Measurements from ENCODE around the gene C12orf57. TPM values are rescaled to one million over a fixed set of nuclear protein-coding genes. Genes with fewer than 3 reads are reported as not detected.

The C12orf57 gene
- total RNA-seq, 1 donor from 2014 or later: 181 TPM

- intact Hi-C loops (cut with DNase I): no loop called here
- ATAC-seq (no peak), DNase-seq (peak; percentile 39)
- Histone ChIP-seq H3K4me3 (peak overlapping the region; percentile 33), H3K27me3 (ENCODE audit: low read depth) (no peaks in the 10 kb centered on the region), H3K27ac (peak overlapping the region; percentile 90), H3K36me3 (peaks cover 47% of the 10 kb centered on the region), H3K9me3 (no peaks in the 10 kb centered on the region), H3K4me1 (peaks cover 94% of the 10 kb centered on the region)
- no peak for TF ChIP-seq CTCF (IDR thresholded peaks at IDR 0.05)
Observed at GRCh38 chr12:6957741-6958608, 14.2 kb downstream of the C12orf57 start.

GRCh38 chr12:6958609-6959057 lies 14.8 kb downstream of the C12orf57 start:
- ATAC-seq: no peak
- no peak for TF ChIP-seq CTCF (IDR thresholded peaks at IDR 0.05)
- H3K4me1 ChIP-seq: peaks cover 93% of the 10 kb centered on the region
- no peak for DNase-seq
- peak overlapping the region; percentile 90 for H3K27ac ChIP-seq
- no peaks in the 10 kb centered on the region for H3K9me3 ChIP-seq
- H3K27me3 ChIP-seq (ENCODE audit: low read depth): no peaks in the 10 kb centered on the region
- intact Hi-C loops (cut with DNase I): no loop called here
- H3K36me3 ChIP-seq: peaks cover 43% of the 10 kb centered on the region
- peak overlapping the region; percentile 33 for H3K4me3 ChIP-seq

GRCh38 chr12:6959058-6959804 lies 15.4 kb downstream of the C12orf57 start:
- Histone ChIP-seq H3K4me3 (peak overlapping the region; percentile 33), H3K27ac (peak overlapping the region; percentile 90), H3K27me3 (ENCODE audit: low read depth) (no peaks in the 10 kb centered on the region), H3K4me1 (peaks cover 87% of the 10 kb centered on the region), H3K36me3 (peaks cover 43% of the 10 kb centered on the region), H3K9me3 (no peaks in the 10 kb centered on the region)
- DNase-seq (peak; percentile 52), ATAC-seq (no peak)
- TF ChIP-seq CTCF (IDR thresholded peaks at IDR 0.05): no peak
- intact Hi-C loops (cut with DNase I): no loop called here

GRCh38 chr12:6959805-6960592 lies 16.2 kb downstream of the C12orf57 start:
- intact Hi-C loops (cut with DNase I): no loop called here
- no peaks in the 10 kb centered on the region for H3K27me3 ChIP-seq (ENCODE audit: low read depth)
- ATAC-seq (no peak), DNase-seq (no peak)
- TF ChIP-seq CTCF (IDR thresholded peaks at IDR 0.05): no peak
- peaks cover 87% of the 10 kb centered on the region for H3K4me1 ChIP-seq
- H3K27ac ChIP-seq: peak overlapping the region; percentile 90
- no peaks in the 10 kb centered on the region for H3K9me3 ChIP-seq
- peak overlapping the region; percentile 33 for H3K4me3 ChIP-seq
- H3K36me3 ChIP-seq: peaks cover 46% of the 10 kb centered on the region

All from lower lobe of right lung (tissue), 2 donors.